ENCODE measurements around the gene CAMK2A. TPM values are rescaled to one million over a fixed set of nuclear protein-coding genes. Genes with fewer than 3 reads are reported as not detected.

CAMK2A gene
- total RNA-seq, 1 donor: 0.09 TPM

DNA sequence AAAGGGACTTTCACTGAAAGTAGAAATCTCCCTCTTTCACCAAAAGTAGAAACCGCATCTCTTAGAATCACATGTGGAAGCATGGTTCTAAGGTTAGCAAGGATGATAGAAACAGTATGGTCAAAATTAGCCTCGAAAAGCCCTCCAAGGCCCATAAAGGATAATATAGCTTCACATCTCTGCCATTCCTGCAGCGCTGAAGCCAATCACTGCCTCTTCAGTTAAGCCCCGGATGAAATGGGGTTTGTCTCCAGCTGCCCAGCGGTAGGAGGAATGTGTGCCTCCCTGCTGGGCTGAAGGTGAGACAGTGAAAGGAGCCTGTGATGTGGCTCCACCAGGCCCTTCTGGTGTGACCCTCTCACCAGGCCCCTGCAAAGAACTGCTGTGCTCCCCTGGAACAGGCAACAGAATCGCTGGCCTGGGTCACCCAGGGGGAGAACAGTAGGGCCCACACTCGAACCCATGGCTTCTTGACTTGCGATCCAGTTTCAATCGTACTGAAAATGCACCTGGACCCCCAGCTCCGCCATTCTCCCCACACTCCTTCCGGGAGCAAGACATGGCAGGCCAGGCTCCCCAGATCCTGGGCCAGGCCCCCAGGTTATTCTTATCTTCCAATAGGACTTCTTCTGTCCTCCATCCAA lies 47.2 kb downstream of the CAMK2A start:
- H3K4me3 ChIP-seq (ENCODE audit: low read depth, low read length): no peak overlapping the region
- TF ChIP-seq, protein P1, sequence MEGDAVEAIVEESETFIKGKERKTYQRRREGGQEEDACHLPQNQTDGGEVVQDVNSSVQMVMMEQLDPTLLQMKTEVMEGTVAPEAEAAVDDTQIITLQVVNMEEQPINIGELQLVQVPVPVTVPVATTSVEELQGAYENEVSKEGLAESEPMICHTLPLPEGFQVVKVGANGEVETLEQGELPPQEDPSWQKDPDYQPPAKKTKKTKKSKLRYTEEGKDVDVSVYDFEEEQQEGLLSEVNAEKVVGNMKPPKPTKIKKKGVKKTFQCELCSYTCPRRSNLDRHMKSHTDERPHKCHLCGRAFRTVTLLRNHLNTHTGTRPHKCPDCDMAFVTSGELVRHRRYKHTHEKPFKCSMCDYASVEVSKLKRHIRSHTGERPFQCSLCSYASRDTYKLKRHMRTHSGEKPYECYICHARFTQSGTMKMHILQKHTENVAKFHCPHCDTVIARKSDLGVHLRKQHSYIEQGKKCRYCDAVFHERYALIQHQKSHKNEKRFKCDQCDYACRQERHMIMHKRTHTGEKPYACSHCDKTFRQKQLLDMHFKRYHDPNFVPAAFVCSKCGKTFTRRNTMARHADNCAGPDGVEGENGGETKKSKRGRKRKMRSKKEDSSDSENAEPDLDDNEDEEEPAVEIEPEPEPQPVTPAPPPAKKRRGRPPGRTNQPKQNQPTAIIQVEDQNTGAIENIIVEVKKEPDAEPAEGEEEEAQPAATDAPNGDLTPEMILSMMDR (IDR thresholded peaks at IDR 0.05; ENCODE audit: insufficient read depth, low read length): no peak
- no peak for DNase-seq (ENCODE audit: low read depth)

DNA sequence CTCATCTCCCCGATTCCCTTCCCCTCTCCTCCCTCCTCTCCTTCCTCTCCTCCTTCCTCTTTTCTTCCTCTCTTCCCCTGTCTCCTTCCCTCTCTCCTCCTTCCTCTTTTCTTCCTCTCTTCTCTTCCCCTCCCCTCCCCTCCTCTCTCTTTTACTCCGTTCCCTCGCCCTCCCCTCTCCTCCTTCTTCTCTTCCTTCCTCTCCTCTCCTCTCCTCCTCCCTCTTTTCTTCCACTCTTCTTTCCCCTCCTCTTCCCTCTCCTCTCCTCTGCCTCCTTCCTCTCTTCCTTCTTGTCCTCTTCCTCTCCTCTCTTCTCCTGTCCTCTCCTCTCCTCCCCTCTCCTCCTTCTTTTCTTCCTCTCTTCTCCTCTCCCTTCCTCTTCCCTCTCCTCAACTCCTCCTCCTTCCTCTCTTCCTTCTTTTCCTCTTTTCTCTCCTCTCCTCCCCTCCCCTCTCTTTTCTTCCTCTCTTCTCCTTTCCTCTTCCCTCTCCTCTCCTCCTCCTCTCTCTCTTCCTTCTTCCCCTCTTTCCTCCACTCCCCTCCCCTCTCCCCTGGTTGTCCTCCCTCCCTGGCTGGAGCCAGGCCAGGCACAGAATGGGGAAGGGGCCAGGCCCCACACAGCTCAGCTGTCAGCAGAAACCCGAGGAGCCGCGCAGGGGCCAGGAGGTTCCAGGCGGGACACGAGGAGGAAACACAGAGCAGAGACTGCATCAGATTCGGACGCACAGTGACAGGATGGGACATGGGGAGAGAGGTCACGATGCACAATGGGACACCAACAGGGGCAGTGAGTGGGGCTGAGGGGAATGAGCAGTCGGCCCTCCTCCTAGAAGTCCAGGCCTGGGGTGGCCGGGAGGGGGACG lies 48.0 kb downstream of the CAMK2A start:
- TF ChIP-seq, protein P1 (IDR thresholded peaks at IDR 0.05; ENCODE audit: insufficient read depth, low read length): no peak
- H3K4me3 ChIP-seq (ENCODE audit: low read depth, low read length): no peak overlapping the region
- no peak for DNase-seq (ENCODE audit: low read depth)

DNA sequence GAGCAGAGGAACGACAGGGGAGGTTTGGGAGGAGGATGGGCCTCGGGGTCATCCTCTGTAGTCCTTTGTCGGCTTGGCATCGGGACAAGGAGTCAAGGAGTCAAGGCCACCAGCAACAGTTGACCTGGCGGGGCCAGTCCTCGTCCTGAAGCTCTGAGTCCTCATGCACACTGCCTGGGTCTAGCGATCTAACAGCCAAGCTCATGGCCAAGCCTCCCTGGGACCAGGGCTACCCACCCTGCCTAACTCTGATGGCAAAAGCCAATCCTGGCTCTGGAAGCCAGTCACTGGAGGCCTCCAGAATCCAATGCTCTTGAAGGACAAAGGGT lies 49.8 kb downstream of the CAMK2A start:
- DNase-seq (ENCODE audit: low read depth): no peak
- TF ChIP-seq, protein P1 (IDR thresholded peaks at IDR 0.05; ENCODE audit: insufficient read depth, low read length): no peak
- no peak overlapping the region for H3K4me3 ChIP-seq (ENCODE audit: low read depth, low read length)

DNA sequence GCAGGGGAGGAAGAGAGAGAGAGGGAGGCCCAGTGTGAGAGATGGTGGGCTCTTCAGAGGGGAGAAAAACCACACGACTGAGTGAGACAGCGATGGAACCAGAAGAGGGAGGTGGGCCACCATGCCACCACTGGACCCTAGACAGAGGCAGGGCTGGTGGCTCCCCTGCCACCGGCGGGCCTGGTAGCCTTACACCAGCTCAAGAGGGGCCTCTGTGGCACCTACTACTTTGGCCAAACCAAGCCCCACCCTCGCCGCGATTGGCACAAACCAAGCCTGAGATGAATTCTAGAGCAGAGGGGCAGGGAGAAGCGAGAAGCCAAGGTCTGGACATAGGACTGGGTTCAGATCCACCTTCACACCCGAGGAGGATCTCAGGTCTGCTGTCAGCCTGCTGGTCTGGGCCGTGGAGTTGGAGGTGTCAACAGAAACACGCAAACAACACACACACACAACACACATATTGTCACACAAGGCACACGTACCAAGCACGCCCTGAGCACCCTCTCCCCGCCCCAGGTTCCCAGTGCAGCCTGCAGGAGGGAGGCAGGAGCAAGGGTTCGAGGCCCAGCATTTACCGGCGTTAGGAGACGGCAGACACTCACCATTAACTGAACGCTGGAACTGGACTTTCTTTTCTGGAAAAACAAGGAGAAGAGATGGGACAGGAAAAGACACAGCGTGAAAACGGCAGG lies 50.3 kb downstream of the CAMK2A start:
- TF ChIP-seq, protein P1 (IDR thresholded peaks at IDR 0.05; ENCODE audit: insufficient read depth, low read length): no peak
- no peak overlapping the region for H3K4me3 ChIP-seq (ENCODE audit: low read depth, low read length)
- no peak for DNase-seq (ENCODE audit: low read depth)

DNA sequence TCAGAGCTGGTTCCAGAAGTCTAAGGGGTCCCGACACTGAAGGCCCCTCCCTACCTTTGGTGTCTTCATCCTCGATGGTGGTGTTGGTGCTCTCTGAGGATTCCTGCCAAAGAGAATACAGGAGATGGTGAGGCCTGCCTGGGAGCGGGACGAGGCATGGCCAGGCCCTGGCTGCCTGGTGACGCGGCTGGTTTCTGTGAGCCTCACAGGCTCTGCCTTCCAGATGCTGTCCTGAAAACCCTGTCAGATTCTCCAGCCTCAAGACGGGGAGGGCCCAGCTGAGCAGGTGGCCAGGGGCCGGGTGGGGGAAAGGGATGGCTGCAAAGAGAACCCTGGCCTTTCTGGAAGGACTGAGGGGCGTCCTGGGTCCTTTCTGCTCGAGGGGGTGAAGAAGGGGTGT lies 50.9 kb downstream of the CAMK2A start:
- DNase-seq (ENCODE audit: low read depth): no peak
- H3K4me3 ChIP-seq (ENCODE audit: low read depth, low read length): no peak overlapping the region
- TF ChIP-seq, protein P1 (IDR thresholded peaks at IDR 0.05; ENCODE audit: insufficient read depth, low read length): no peak

DNA sequence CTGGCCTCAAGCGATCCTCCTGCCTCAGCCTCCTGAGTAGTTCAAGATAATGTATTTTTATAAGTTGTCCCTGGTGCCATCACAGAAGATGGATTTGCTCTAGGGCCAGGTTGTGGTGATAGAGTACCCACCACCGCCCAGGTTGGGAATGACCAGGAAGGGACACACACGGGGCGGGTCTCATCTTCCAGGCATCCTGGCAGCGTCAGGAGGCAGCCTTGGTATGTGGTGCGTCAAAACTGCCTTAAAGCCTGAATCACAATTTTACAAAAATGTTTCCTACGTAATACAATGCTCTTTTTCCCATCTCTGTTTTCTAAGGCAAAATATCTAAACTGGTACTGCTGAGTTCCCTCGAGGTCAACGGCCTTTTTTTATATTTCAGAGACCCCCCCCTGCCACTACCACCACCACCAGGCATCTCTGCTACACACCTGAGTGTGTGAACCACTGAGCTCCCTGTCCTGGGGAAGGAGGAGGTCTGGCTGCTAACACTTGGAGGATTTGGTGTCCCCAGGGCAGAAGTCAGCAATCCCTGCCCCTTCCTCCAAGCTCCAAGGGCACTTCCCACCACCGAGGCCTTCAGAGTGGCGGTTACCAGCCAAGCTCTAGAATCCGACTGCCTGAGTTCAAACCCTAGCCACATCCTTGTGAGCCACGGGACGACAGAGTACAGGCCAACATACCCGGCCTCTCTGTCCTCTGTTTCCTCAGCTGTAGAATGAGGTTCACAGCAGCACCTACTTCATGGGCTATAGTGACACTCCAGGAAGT lies 52.4 kb downstream of the CAMK2A start:
- no peak for DNase-seq (ENCODE audit: low read depth)
- TF ChIP-seq, protein P1 (IDR thresholded peaks at IDR 0.05; ENCODE audit: insufficient read depth, low read length): no peak
- H3K4me3 ChIP-seq (ENCODE audit: low read depth, low read length): no peak overlapping the region

Measured in fibroblast of the aortic adventitia (primary cell).